Muscle layer of duodenum (tissue), 2 donors: ENCODE results near the gene ADGRE2.

Source experiments
- H3K27ac ChIP-seq: one replicate; pipeline ENCODE4 v1.7.0; 2013; ENCODE audit warnings: mild to moderate bottlenecking, low read length
- H3K27me3 ChIP-seq: one replicate; pipeline ENCODE4 v1.7.0; 2013; ENCODE audit warnings: low read depth, mild to moderate bottlenecking, control low read depth, low read length
- H3K36me3 ChIP-seq, 2 donors: one replicate each; pipeline ENCODE4 v1.7.0; 2013; ENCODE audit warnings: low read length in 2 of 2, control low read depth in 1 of 2, mild to moderate bottlenecking in 1 of 2; ENCODE audit not compliant: insufficient read depth in 2 of 2, control insufficient read depth in 1 of 2
- H3K4me1 ChIP-seq, 2 donors: one replicate each; pipeline ENCODE4 v1.7.0; 2013; ENCODE audit warnings: low read length in 2 of 2, mild to moderate bottlenecking in 2 of 2, control low read depth in 1 of 2, moderate library complexity in 1 of 2; ENCODE audit not compliant: insufficient read depth in 2 of 2, control insufficient read depth in 1 of 2
- H3K4me3 ChIP-seq, 2 donors: one replicate each; pipeline ENCODE4 v1.7.0; 2013; ENCODE audit warnings: low read length in 2 of 2, low read depth in 1 of 2, mild to moderate bottlenecking in 1 of 2
- H3K9me3 ChIP-seq, 2 donors: one replicate each; pipeline ENCODE4 v1.7.0; 2013; ENCODE audit warnings: low read length in 2 of 2, control low read depth in 1 of 2, mild to moderate bottlenecking in 1 of 2; ENCODE audit not compliant: control insufficient read depth in 1 of 2
- donor health status: healthy.

ADGRE2 gene

GRCh38 chr19:14694641-14695266 is 83.6 kb downstream of the ADGRE2 start:
- Histone ChIP-seq H3K27me3 (no peaks in the 10 kb centered on the region), H3K9me3 (no peaks in the 10 kb centered on the region), H3K27ac (no peak overlapping the region), H3K36me3 (peaks cover 25 to 56% of the 10 kb centered on the region in 2 donors), H3K4me1 (peaks cover 0 to 14% of the 10 kb centered on the region in 2 donors), H3K4me3 (no peak overlapping the region)

GRCh38 chr19:14689598-14690503 is 88.5 kb downstream of the ADGRE2 start, which contains the start of gene ZNF333:
ZNF333 (plus strand) TSS chr19:14690048; CDS start chr19:14693492, 3,444 bp downstream.
- Histone ChIP-seq H3K27ac (peak within 1 kb of the TSS; percentile 79), H3K4me3 (peak within 1 kb of the TSS; percentile 81 to 92), H3K36me3 (peaks cover 2 to 14% of the 10 kb centered on the region in 2 donors), H3K4me1 (peaks cover 0 to 21% of the 10 kb centered on the region in 2 donors), H3K27me3 (no peaks in the 10 kb centered on the region), H3K9me3 (no peaks in the 10 kb centered on the region)

DNA sequence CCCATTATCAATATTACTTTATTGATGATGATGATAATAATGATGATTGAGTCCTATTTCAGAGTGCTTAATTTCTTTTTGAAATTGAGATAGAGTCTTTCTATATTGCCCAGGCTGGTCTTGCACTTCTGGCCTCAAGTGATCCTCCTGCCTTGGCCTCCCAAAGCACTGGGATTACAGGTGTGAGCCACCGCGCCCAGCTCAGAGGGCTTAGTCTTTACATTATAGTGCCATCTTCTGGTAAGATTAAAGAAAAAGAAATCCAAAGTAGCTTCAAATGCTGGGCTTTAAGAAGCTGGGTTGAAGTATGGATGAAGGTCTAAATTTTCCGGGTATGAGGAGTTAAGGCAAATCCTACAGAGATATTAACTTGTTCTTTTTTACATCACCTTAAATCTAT is 91.9 kb downstream of the ADGRE2 start:
- no peak overlapping the region for H3K27ac ChIP-seq
- H3K27me3 ChIP-seq: no peaks in the 10 kb centered on the region
- no peaks in the 10 kb centered on the region for H3K36me3 ChIP-seq
- H3K4me1 ChIP-seq: peaks cover 0 to 18% of the 10 kb centered on the region in 2 donors
- no peaks in the 10 kb centered on the region for H3K9me3 ChIP-seq
- H3K4me3 ChIP-seq: no peak overlapping the region

- no peaks in the 10 kb centered on the region for H3K4me1 ChIP-seq
- H3K9me3 ChIP-seq: no peaks in the 10 kb centered on the region
- H3K36me3 ChIP-seq: no peaks in the 10 kb centered on the region
- no peaks in the 10 kb centered on the region for H3K27me3 ChIP-seq
- no peak overlapping the region for H3K27ac ChIP-seq
- no peak overlapping the region for H3K4me3 ChIP-seq
Observed at GRCh38 chr19:14683439-14683838, 94.9 kb downstream of the ADGRE2 start.
